Activated CD8-positive, alpha-beta memory T cell treated with anti-CD3 and anti-CD28 coated beads, Interleukin-2, amount 50 U/mL, for 1 hour (primary cell): ENCODE data around the gene TLL1.

Experiments used
- DNase-seq: peaks from one replicate; pipeline ENCODE4 v3.0.0-alpha.2; 2020; ENCODE audit errors: extremely low read depth

TLL1 gene

GRCh38 chr4:165894159-165894558 is 21.1 kb downstream of the TLL1 start:
- no peak for DNase-seq

GRCh38 chr4:165905405-165906027 is 32.5 kb downstream of the TLL1 start:
- DNase-seq, result no peak

GRCh38 chr4:165906272-165906671 is 33.2 kb downstream of the TLL1 start:
- no peak for DNase-seq

GRCh38 chr4:165909947-165910346 is 36.9 kb downstream of the TLL1 start:
- no peak for DNase-seq

- no peak for DNase-seq
These were observed 42.2 kb downstream of the TLL1 start for GRCh38 chr4:165915215-165915614.

GRCh38 chr4:165921546-165921945 is 48.5 kb downstream of the TLL1 start:
- DNase-seq, result no peak

- DNase-seq, result no peak
These were observed 49.7 kb downstream of the TLL1 start for GRCh38 chr4:165922747-165923146.

- no peak for DNase-seq
These were observed 53.3 kb downstream of the TLL1 start for GRCh38 chr4:165926307-165926706.

- no peak for DNase-seq
These were observed 54.3 kb downstream of the TLL1 start for GRCh38 chr4:165927366-165927765.

GRCh38 chr4:165927815-165928214 is 54.8 kb downstream of the TLL1 start:
- DNase-seq, result no peak

GRCh38 chr4:165928601-165929000 is 55.6 kb downstream of the TLL1 start:
- no peak for DNase-seq

GRCh38 chr4:165929662-165930061 is 56.6 kb downstream of the TLL1 start:
- DNase-seq, result no peak

GRCh38 chr4:165931741-165932140 is 58.7 kb downstream of the TLL1 start:
- no peak for DNase-seq

- no peak for DNase-seq
These were observed 71.9 kb downstream of the TLL1 start for GRCh38 chr4:165944900-165945299.

GRCh38 chr4:165945991-165946390 is 73.0 kb downstream of the TLL1 start:
- DNase-seq, result no peak

- DNase-seq, result no peak
These were observed 74.0 kb downstream of the TLL1 start for GRCh38 chr4:165947019-165947418.

GRCh38 chr4:165953181-165953580 is 80.1 kb downstream of the TLL1 start:
- DNase-seq, result no peak

- no peak for DNase-seq
These were observed 90.6 kb downstream of the TLL1 start for GRCh38 chr4:165963621-165964020.

GRCh38 chr4:165964591-165964990 is 91.6 kb downstream of the TLL1 start:
- DNase-seq, result no peak

- DNase-seq, result no peak
These were observed 92.5 kb downstream of the TLL1 start for GRCh38 chr4:165965503-165965902.

GRCh38 chr4:165966833-165967232 is 93.8 kb downstream of the TLL1 start:
- no peak for DNase-seq

- DNase-seq, result no peak
These were observed 94.4 kb downstream of the TLL1 start for GRCh38 chr4:165967486-165967885.

GRCh38 chr4:165970703-165971420 is 97.8 kb downstream of the TLL1 start:
- DNase-seq, result no peak

GRCh38 chr4:165971446-165971845 is 98.4 kb downstream of the TLL1 start:
- DNase-seq, result no peak
